Fibroblast of lung (primary cell): ENCODE results near the gene CTSD. TPM values are rescaled to one million over a fixed set of nuclear protein-coding genes. Genes with fewer than 3 reads are reported as not detected.

Source experiments
- DNase-seq, 2 donors: peaks; one replicate each; pipeline versions ENCODE4 v3.0.0 to v3.0.0-alpha.2; 2010; ENCODE audit warnings: low read depth in 2 of 2
- H2AFZ ChIP-seq: 2 replicates; pipeline ENCODE4 v1.5.1; 2012; ENCODE audit warnings: low read length, control low read depth, inconsistent platforms
- H3K27ac ChIP-seq: 2 replicates; pipeline ENCODE4 v1.5.1; 2011; ENCODE audit warnings: low read length, control low read depth; ENCODE audit not compliant: insufficient read depth
- H3K27me3 ChIP-seq: 2 replicates; pipeline ENCODE4 v1.5.1; 2011; ENCODE audit warnings: mild to moderate bottlenecking, low read length; ENCODE audit not compliant: control insufficient read depth, insufficient read depth
- H3K36me3 ChIP-seq: 2 replicates; pipeline ENCODE4 v1.5.1; 2011; ENCODE audit warnings: low read length; ENCODE audit not compliant: control insufficient read depth, insufficient read depth
- H3K4me1 ChIP-seq: 2 replicates; pipeline ENCODE4 v1.5.1; 2011; ENCODE audit warnings: low read length; ENCODE audit not compliant: control insufficient read depth, insufficient read depth; ENCODE audit errors: extremely low read depth
- H3K4me2 ChIP-seq: 2 replicates; pipeline ENCODE4 v1.5.1; 2011; ENCODE audit warnings: low read length, control low read depth; ENCODE audit not compliant: insufficient read depth; ENCODE audit errors: extremely low read depth
- H3K4me3 ChIP-seq, 4 experiments: fragments of 200-600 bp in 1 of 4; sonication (generic) in 1 of 4; replicated peaks in 1 of 4; 2 replicates each; pipeline ENCODE4 v1.5.1; 2011 to 2016; ENCODE audit warnings: low read length in 4 of 4, low read depth in 3 of 4, mild to moderate bottlenecking in 3 of 4, control low read depth in 2 of 4, inconsistent platforms in 1 of 4, mixed read lengths in 1 of 4; ENCODE audit not compliant: insufficient read depth in 1 of 4; ENCODE audit errors: control extremely low read depth in 1 of 4
- H3K79me2 ChIP-seq: 2 replicates; pipeline ENCODE4 v1.5.1; 2012; ENCODE audit warnings: mild to moderate bottlenecking, low read length, inconsistent platforms; ENCODE audit not compliant: control insufficient read depth, insufficient read depth
- H3K9ac ChIP-seq: 2 replicates; pipeline ENCODE4 v1.5.1; 2011; ENCODE audit warnings: mild to moderate bottlenecking, low read length, control low read depth; ENCODE audit not compliant: insufficient read depth
- H3K9me3 ChIP-seq: 2 replicates; pipeline ENCODE4 v1.5.1; 2012; ENCODE audit warnings: low read depth, low read length; ENCODE audit not compliant: control insufficient read depth, insufficient read depth
- H4K20me1 ChIP-seq: 2 replicates; pipeline ENCODE4 v1.5.1; 2011; ENCODE audit warnings: low read length; ENCODE audit not compliant: control insufficient read depth, insufficient read depth; ENCODE audit errors: extremely low read depth
- CTCF ChIP-seq, 2 donors: IDR thresholded peaks in 1 of 2; conservative IDR thresholded peaks in 1 of 2; 1 replicate in 1 of 2; 2 replicates in 1 of 2; pipeline ENCODE4 v1.5.1; 2011 to 2012; ENCODE audit warnings: low read length in 2 of 2, control low read depth in 1 of 2, inconsistent platforms in 1 of 2, low read depth in 1 of 2, mild to moderate bottlenecking in 1 of 2
- EZH2 ChIP-seq: IDR thresholded peaks from 2 replicates; pipeline ENCODE4 v1.5.1; 2012; ENCODE audit warnings: low read length, control low read depth, mild to moderate bottlenecking; ENCODE audit errors: missing control alignments
- polyA plus RNA-seq, 2 donors: library from polyadenylated mRNA; depleted of rRNA in 1 of 2; stranded (reverse) in 1 of 2; unstranded in 1 of 2; fragments of >200 nt; gene quantifications; 2 replicates each; pipeline ENCODE4 v1.2.1, GENCODE V29; 2011 to 2012; ENCODE audit warnings: missing spikeins in 1 of 2
- total RNA-seq: library from RNA; depleted of rRNA; stranded (reverse); fragments of >200 nt; gene quantifications from 2 replicates; pipeline ENCODE4 v1.2.1, GENCODE V29; 2014

CTSD gene
- total and polyA plus RNA-seq, 2 donors (not counting 1 experiment from before 2014, with no cell fraction given), result 135 to 253 TPM

GRCh38 chr11:1741741-1742140, 22.0 kb downstream of the CTSD start:
- no peaks in the 10 kb centered on the region for H3K9me3 ChIP-seq
- H4K20me1 ChIP-seq, result no peaks in the 10 kb centered on the region
- no peak for TF ChIP-seq EZH2
- H3K79me2 ChIP-seq, result no peaks in the 10 kb centered on the region
- no peak overlapping the region for H2AFZ ChIP-seq
- no peak overlapping the region for H3K4me2 ChIP-seq
- no peak overlapping the region for H3K9ac ChIP-seq
- H3K36me3 ChIP-seq, result no peaks in the 10 kb centered on the region
- H3K4me3 ChIP-seq, result no peak overlapping the region
- H3K4me1 ChIP-seq, result no peaks in the 10 kb centered on the region
- no peak for DNase-seq
- H3K27ac ChIP-seq, result no peak overlapping the region
- peaks cover 5% of the 10 kb centered on the region for H3K27me3 ChIP-seq

- Histone ChIP-seq H2AFZ (no peak overlapping the region), H3K4me3 (no peak overlapping the region), H3K36me3 (no peaks in the 10 kb centered on the region), H4K20me1 (no peaks in the 10 kb centered on the region), H3K27me3 (peaks cover 5% of the 10 kb centered on the region), H3K79me2 (no peaks in the 10 kb centered on the region), H3K9me3 (no peaks in the 10 kb centered on the region), H3K9ac (no peak overlapping the region), H3K27ac (no peak overlapping the region), H3K4me2 (no peak overlapping the region), H3K4me1 (no peaks in the 10 kb centered on the region)
- DNase-seq, result no peak
- TF ChIP-seq EZH2, result no peak
- no peak for TF ChIP-seq CTCF (conservative IDR thresholded peaks at IDR 0.05 in 1 of 2, IDR thresholded peaks at IDR 0.05 in 1 of 2; ENCODE audit: low read depth in 1 of 2, low read length in 2 of 2)
Observed at GRCh38 chr11:1740786-1741530, 22.8 kb downstream of the CTSD start.

DNA sequence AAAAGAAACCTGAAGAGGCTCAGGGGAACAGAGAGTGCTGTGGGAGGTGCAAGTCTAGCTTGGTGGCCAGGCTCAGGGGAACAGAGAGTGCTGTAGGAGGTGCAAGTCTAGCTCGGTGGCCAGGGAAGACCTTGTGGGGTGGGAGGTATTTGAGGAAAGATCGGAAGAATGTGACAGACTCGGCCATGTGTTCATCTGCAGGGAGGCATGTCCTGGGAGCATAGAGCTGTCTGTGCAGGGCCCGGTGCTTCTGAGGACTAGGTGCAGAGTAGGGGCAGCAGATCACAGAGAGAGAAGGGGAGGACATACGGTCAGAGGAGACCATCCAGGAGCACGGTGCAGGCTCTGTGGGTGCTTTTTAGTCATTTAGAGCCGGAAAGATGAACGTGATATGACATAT, 24.2 kb downstream of the CTSD start:
- H2AFZ ChIP-seq, result no peak overlapping the region
- TF ChIP-seq CTCF (conservative IDR thresholded peaks at IDR 0.05 in 1 of 2, IDR thresholded peaks at IDR 0.05 in 1 of 2; ENCODE audit: low read depth in 1 of 2, low read length in 2 of 2) (no peak), EZH2 (no peak)
- no peaks in the 10 kb centered on the region for H3K79me2 ChIP-seq
- no peaks in the 10 kb centered on the region for H4K20me1 ChIP-seq
- H3K9ac ChIP-seq, result no peak overlapping the region
- no peaks in the 10 kb centered on the region for H3K4me1 ChIP-seq
- H3K27ac ChIP-seq, result no peak overlapping the region
- peaks cover 5% of the 10 kb centered on the region for H3K27me3 ChIP-seq
- H3K36me3 ChIP-seq, result no peaks in the 10 kb centered on the region
- DNase-seq, result no peak
- H3K4me3 ChIP-seq, result no peak overlapping the region
- H3K9me3 ChIP-seq, result no peaks in the 10 kb centered on the region
- H3K4me2 ChIP-seq, result no peak overlapping the region
